ENCODE results near the gene AP4E1. TPM values are rescaled to one million over a fixed set of nuclear protein-coding genes. Genes with fewer than 3 reads are reported as not detected.

The AP4E1 gene
- total RNA-seq, 4 donors from 2014 or later, result 6.8 to 12.1 (median 9.8) TPM

DNA sequence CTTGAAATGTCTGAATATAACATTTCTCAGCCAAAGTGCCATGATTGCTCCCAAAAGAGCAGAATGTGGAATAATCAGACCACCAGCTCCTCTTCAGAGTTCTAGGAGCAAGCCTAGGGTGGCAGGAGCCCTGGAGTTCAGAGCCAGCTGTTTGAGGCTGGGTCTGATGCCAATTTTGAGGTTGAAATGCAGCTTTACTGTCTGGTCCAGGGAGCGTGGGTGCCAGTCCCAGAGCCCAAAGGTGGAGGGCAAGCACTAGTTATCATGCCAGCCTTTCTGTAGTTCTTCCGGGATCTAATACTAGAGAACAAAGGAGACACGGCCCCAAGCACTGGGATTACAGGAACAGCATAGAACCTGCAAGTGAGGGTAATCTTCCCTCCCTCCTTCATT, 117.0 kb downstream of the AP4E1 start:
- TF ChIP-seq, protein P1, sequence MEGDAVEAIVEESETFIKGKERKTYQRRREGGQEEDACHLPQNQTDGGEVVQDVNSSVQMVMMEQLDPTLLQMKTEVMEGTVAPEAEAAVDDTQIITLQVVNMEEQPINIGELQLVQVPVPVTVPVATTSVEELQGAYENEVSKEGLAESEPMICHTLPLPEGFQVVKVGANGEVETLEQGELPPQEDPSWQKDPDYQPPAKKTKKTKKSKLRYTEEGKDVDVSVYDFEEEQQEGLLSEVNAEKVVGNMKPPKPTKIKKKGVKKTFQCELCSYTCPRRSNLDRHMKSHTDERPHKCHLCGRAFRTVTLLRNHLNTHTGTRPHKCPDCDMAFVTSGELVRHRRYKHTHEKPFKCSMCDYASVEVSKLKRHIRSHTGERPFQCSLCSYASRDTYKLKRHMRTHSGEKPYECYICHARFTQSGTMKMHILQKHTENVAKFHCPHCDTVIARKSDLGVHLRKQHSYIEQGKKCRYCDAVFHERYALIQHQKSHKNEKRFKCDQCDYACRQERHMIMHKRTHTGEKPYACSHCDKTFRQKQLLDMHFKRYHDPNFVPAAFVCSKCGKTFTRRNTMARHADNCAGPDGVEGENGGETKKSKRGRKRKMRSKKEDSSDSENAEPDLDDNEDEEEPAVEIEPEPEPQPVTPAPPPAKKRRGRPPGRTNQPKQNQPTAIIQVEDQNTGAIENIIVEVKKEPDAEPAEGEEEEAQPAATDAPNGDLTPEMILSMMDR (IDR thresholded peaks at IDR 0.05; ENCODE audit: low read depth), result no peak

DNA sequence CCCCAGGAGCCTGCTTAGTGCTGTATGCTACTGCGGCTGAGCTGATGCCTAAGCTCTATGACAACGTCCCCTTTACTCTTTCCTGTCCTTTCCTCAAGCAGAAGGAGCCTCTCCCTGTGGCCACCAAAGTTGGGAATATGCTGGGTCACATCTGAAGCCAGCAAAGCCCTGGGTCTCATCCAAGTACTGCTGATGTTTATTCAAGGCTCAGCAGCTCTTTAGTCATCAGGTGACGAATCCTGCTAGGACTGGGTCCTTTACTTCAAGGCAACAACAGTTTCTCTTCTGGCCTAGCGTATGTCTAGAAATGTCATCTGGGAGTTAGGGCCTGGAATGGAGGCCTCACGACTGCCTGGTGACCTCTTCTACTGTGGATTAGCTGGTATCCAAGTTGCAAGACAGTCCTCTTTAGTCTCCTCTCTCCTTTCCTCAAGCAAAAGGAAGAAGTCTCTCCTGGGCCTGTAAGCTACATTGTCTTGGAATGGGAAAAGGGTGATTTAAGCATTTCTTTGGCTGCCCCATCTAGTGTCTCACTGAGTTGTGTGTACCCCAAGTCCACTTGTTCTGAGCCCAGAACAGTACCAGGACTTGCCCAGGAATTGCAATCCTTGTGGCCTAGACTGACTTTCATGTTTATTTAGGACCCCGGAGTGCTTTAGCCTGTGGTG, 122.3 kb downstream of the AP4E1 start:
- TF ChIP-seq, protein P1 (IDR thresholded peaks at IDR 0.05; ENCODE audit: low read depth), result no peak

DNA sequence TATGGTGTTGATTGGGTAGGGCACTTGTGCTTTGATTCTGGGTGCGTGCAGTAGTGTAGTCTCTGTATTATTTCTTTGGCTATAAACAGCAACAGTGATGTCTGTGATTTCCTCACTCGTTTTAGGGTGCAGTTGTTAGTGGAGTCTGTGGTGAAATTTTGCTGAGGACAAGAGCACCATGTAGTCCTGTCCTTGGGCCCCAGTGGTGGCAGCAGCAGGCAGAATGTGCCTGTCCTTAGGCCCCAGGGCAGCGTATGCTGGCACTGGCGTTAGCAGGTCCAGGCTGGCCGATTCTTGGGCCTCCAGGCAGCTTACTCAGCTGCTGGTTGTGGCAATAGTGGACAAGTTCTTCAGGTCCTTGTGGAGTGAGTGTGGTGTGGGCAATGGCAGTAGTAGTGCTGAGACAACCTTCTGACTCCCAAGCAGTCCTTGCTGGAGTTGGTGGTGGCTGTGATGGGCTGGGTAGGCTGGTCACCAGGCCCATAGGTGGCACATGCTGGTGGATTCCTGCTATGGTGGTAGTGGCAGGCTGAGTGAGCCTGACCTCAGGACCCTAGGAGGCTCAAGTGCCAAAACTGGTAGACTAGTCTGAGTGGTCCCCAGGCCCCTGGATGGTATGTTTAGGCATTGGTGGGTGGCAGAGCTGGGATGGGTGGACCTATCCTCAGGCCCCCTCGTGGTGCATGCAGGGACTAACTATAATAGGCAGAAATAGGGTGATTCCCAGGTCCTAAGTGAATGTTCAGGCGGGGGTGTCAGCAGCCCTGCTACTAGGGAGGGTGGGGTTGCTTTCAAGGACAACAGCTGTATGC, 129.9 kb downstream of the AP4E1 start:
- TF ChIP-seq, protein P1 (IDR thresholded peaks at IDR 0.05; ENCODE audit: low read depth), result no peak

DNA sequence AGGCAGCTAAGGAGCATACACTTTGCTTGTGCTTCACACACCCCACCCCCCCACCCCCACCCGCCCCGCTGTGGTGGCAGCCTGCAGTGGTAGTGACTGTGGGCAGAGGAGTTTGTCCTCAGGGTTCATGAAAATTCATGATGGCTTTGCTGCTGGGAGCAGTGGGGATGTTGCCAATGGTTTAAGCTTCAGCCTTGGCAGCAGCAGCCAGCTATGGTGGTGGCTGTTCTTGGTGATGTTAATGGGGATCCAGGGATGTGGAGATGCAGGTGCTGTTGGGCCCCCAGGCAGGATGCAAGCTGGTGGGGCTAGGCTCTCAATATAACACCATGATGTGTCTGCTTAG, 130.5 kb downstream of the AP4E1 start:
- TF ChIP-seq, protein P1 (IDR thresholded peaks at IDR 0.05; ENCODE audit: low read depth), result no peak

DNA sequence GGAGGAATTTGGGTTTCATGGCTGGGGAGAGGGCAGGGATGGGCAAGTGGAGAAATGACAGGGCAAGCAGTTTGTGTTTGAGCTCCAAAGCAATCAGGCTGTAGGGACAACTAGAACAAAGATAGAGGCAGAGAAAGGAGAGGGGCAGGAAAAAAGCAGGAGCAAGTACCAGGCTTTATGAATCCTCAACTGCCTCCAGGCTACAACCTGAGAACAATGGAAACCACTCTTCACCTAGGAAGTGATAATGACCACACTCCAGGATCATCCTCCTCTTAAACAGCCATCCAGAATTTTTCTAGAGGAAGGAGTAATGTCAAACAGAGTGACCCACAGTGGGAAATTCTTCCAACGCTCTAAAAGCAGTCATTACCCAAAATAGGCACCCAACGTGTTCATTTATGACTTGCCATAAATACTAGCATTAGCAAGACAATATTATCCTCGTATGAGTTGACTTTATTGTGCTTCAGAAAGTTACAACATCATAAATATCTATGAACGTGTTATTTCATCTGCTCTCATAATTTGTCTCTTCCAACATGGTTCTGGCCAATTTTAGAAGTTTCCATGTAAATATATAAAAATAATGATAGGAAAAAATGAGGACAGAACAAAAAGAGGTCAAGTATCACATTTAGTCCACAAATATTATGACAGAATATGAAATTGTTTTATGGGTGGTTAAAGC, 135.7 kb downstream of the AP4E1 start:
- TF ChIP-seq, protein P1 (IDR thresholded peaks at IDR 0.05; ENCODE audit: low read depth), result no peak

DNA sequence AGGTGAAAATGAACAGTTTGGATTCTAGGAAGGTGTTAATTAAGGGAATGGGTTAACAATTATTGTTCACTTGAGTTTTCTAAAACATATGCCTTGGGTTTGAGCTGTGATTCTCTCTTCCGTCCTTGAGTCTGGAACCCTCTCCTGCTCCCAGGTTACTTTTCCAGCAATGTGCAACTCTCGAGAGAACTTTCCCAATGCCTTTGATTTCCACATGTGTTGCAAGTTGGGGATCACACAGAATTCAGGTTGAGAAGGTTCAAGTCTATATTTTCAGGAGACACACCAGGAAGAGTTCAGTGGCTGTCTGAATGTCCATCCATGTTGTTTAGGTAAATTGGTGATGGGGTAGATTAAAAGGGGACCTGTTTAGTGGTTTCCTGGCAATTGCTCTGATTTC, 137.5 kb downstream of the AP4E1 start:
- TF ChIP-seq, protein P1 (IDR thresholded peaks at IDR 0.05; ENCODE audit: low read depth), result no peak
